22Rv1 (cell line): Measurements from ENCODE around the gene NLK.

Experiments
- ZFX ChIP-seq: fragments of 450-650 bp; IDR thresholded peaks from 2 replicates; pipeline ENCODE4 v1.6.1; 2017; ENCODE audit warnings: antibody characterized with exemption, borderline replicate concordance
- TF ChIP-seq, protein P1 (sequence below): fragments of 450-650 bp; IDR thresholded peaks from 2 replicates; pipeline ENCODE4 v1.5.1; 2017; ENCODE audit warnings: mild to moderate bottlenecking

GRCh38 chr17:28228109-28228840 is 185.8 kb downstream of the NLK start:
- TF ChIP-seq, protein P1, sequence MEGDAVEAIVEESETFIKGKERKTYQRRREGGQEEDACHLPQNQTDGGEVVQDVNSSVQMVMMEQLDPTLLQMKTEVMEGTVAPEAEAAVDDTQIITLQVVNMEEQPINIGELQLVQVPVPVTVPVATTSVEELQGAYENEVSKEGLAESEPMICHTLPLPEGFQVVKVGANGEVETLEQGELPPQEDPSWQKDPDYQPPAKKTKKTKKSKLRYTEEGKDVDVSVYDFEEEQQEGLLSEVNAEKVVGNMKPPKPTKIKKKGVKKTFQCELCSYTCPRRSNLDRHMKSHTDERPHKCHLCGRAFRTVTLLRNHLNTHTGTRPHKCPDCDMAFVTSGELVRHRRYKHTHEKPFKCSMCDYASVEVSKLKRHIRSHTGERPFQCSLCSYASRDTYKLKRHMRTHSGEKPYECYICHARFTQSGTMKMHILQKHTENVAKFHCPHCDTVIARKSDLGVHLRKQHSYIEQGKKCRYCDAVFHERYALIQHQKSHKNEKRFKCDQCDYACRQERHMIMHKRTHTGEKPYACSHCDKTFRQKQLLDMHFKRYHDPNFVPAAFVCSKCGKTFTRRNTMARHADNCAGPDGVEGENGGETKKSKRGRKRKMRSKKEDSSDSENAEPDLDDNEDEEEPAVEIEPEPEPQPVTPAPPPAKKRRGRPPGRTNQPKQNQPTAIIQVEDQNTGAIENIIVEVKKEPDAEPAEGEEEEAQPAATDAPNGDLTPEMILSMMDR = no peak
- no peak for TF ChIP-seq ZFX
